Measurements from ENCODE around the gene IGSF6.
"Not testable (repeated sequence)": the region's sequence is repeated elsewhere in the genome, so short reads cannot be mapped to it uniquely, and the experiment has no call there.

DNA sequence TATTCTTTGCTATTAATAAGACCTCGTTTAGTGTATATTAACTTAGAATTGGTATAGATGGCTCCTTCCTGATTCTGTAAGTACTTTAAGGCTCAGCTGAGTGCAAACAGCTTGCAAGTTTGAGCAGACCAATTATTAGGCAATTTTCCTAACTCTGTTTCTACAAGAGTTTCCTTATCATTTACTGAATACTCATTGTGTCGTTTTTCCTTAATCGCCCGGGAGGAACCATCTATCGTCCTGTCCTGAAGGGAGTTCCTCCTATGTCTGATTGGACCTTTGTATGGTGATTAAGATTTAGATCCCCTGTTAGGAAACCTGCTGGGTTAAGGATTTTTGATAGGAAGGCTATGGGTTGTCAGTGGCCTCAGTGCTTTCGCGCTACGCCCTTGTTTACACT, 21.0 kb downstream of the IGSF6 start:
- TF ChIP-seq, protein P1, sequence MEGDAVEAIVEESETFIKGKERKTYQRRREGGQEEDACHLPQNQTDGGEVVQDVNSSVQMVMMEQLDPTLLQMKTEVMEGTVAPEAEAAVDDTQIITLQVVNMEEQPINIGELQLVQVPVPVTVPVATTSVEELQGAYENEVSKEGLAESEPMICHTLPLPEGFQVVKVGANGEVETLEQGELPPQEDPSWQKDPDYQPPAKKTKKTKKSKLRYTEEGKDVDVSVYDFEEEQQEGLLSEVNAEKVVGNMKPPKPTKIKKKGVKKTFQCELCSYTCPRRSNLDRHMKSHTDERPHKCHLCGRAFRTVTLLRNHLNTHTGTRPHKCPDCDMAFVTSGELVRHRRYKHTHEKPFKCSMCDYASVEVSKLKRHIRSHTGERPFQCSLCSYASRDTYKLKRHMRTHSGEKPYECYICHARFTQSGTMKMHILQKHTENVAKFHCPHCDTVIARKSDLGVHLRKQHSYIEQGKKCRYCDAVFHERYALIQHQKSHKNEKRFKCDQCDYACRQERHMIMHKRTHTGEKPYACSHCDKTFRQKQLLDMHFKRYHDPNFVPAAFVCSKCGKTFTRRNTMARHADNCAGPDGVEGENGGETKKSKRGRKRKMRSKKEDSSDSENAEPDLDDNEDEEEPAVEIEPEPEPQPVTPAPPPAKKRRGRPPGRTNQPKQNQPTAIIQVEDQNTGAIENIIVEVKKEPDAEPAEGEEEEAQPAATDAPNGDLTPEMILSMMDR (conservative IDR thresholded peaks at IDR 0.05; ENCODE audit: low read depth, low read length) = not testable (repeated sequence)
- TF ChIP-seq EZH2 (IDR thresholded peaks at IDR 0.05; ENCODE audit: low read length, unreplicated experiment) = not testable (repeated sequence)
